CD14-positive monocyte (primary cell): ENCODE measurements around the gene SERPINI2. TPM values are rescaled to one million over a fixed set of nuclear protein-coding genes. Genes with fewer than 3 reads are reported as not detected.
A peak's percentile ranks its signal among the peaks of the same experiment; 100 is the strongest.

ENCODE experiments used
- DNase-seq, 3 donors: peaks; one replicate each; pipeline ENCODE4 v3.0.0-alpha.2; 2011 to 2022
- H2AFZ ChIP-seq: 2 replicates; pipeline ENCODE4 v1.6.0; 2012; ENCODE audit warnings: mild to moderate bottlenecking, low read depth, low read length, inconsistent platforms; ENCODE audit not compliant: insufficient read depth, poor library complexity, severe bottlenecking
- H3K27ac ChIP-seq, 2 donors: 1 replicate in 1 of 2; 2 replicates in 1 of 2; pipeline ENCODE4 v1.5.1; 2012 to 2013; ENCODE audit warnings: low read length in 2 of 2, control low read depth in 1 of 2, inconsistent platforms in 1 of 2, low read depth in 1 of 2, mild to moderate bottlenecking in 1 of 2
- H3K27me3 ChIP-seq, 2 donors: one replicate each; pipeline versions ENCODE4 v1.6.0 to v1.6.1; 2011 to 2013; ENCODE audit warnings: low read length in 2 of 2; ENCODE audit not compliant: control insufficient read depth in 2 of 2, insufficient read depth in 2 of 2
- H3K36me3 ChIP-seq, 2 donors: replicated peaks in 1 of 2; 1 replicate in 1 of 2; 2 replicates in 1 of 2; pipeline versions ENCODE4 v1.5.1 to v1.6.1; 2012 to 2013; ENCODE audit warnings: low read length in 2 of 2, control low read depth in 1 of 2, inconsistent platforms in 1 of 2, mild to moderate bottlenecking in 1 of 2; ENCODE audit not compliant: insufficient read depth in 2 of 2, control insufficient read depth in 1 of 2
- H3K4me1 ChIP-seq, 2 donors: 1 replicate in 1 of 2; 2 replicates in 1 of 2; pipeline versions ENCODE4 v1.5.1 to v1.6.1; 2012 to 2013; ENCODE audit warnings: low read length in 2 of 2, control low read depth in 1 of 2, inconsistent platforms in 1 of 2, mild to moderate bottlenecking in 1 of 2, moderate library complexity in 1 of 2; ENCODE audit not compliant: insufficient read depth in 2 of 2, control insufficient read depth in 1 of 2
- H3K4me2 ChIP-seq: replicated peaks from 2 replicates; pipeline ENCODE3; 2012; ENCODE audit warnings: low read length, moderate library complexity, mild to moderate bottlenecking; ENCODE audit not compliant: poor library complexity, severe bottlenecking; ENCODE audit errors: extremely low read depth
- H3K4me3 ChIP-seq, 3 experiments: fragments of 200-600 bp in 1 of 3; sonication (generic) in 1 of 3; replicated peaks in 1 of 3; 1 replicate in 2 of 3; 2 replicates in 1 of 3; pipeline ENCODE4 v1.5.1; 2011 to 2013; ENCODE audit warnings: low read length in 3 of 3, mild to moderate bottlenecking in 3 of 3, control low read depth in 2 of 3, low read depth in 2 of 3, inconsistent platforms in 1 of 3, moderate library complexity in 1 of 3
- H3K79me2 ChIP-seq: 2 replicates; pipeline ENCODE4 v1.6.0; 2012; ENCODE audit warnings: mild to moderate bottlenecking, control low read depth, inconsistent platforms, low read length, moderate library complexity; ENCODE audit not compliant: insufficient read depth
- H3K9ac ChIP-seq: 2 replicates; pipeline ENCODE4 v1.6.0; 2017; ENCODE audit warnings: low read length, mild to moderate bottlenecking; ENCODE audit not compliant: insufficient read depth, poor library complexity, severe bottlenecking
- H3K9me3 ChIP-seq, 2 donors: replicated peaks in 1 of 2; 1 replicate in 1 of 2; 2 replicates in 1 of 2; pipeline versions ENCODE4 v1.5.1 to v1.6.1; 2012 to 2013; ENCODE audit warnings: low read length in 2 of 2, control low read depth in 1 of 2; ENCODE audit not compliant: control insufficient read depth in 1 of 2, insufficient read depth in 1 of 2
- H4K20me1 ChIP-seq: 2 replicates; pipeline ENCODE4 v1.6.0; 2012; ENCODE audit warnings: mild to moderate bottlenecking, low read length, control low read depth, moderate library complexity; ENCODE audit not compliant: insufficient read depth
- H3K27ac Mint-ChIP-seq, 7 donors: one replicate each; pipeline ENCODE4 v1.8.0; 2020; ENCODE audit warnings: mild to moderate bottlenecking in 7 of 7, mixed read lengths in 7 of 7, moderate library complexity in 6 of 7, inconsistent platforms in 2 of 7
- H3K27me3 Mint-ChIP-seq, 3 donors: one replicate each; pipeline ENCODE4 v1.8.0; 2021 to 2022; ENCODE audit warnings: low read depth in 3 of 3, mild to moderate bottlenecking in 3 of 3, mixed read lengths in 3 of 3, moderate library complexity in 3 of 3, inconsistent platforms in 1 of 3
- H3K36me3 Mint-ChIP-seq, 2 donors: one replicate each; pipeline ENCODE4 v1.8.0; 2020; ENCODE audit warnings: mixed read lengths in 2 of 2, inconsistent platforms in 1 of 2, mild to moderate bottlenecking in 1 of 2
- H3K4me1 Mint-ChIP-seq: one replicate; pipeline ENCODE4 v1.8.0; 2020; ENCODE audit warnings: mild to moderate bottlenecking, mixed read lengths
- H3K4me3 Mint-ChIP-seq, 2 donors: one replicate each; pipeline ENCODE4 v1.8.0; 2020; ENCODE audit warnings: mild to moderate bottlenecking in 2 of 2, mixed read lengths in 2 of 2, moderate library complexity in 1 of 2
- H3K9me3 Mint-ChIP-seq, 7 donors: one replicate each; pipeline ENCODE4 v1.8.0; 2020 to 2022; ENCODE audit warnings: mixed read lengths in 7 of 7, mild to moderate bottlenecking in 6 of 7, moderate library complexity in 6 of 7, inconsistent platforms in 2 of 7
- CTCF ChIP-seq: fragments of 200-600 bp; IDR thresholded peaks from one replicate; pipeline ENCODE4 v1.8.0; 2022; ENCODE audit warnings: antibody characterized with exemption, mild to moderate bottlenecking
- WGBS: methylation state at CpG from one replicate; pipeline ENCODE4 v1.1.5; 2013; ENCODE audit warnings: missing lambda C conversion rate; ENCODE audit not compliant: insufficient coverage; 5-methylcytosine and 5-hydroxymethylcytosine counted together
- intact Hi-C, 2 donors: fragments of 100-400 bp; cut with micrococcal nuclease; formaldehyde crosslinking; loops; one replicate each; pipeline versions ENCODE4 v1.15.0 to v1.15.1; 2023
- polyA plus RNA-seq, 3 donors: library from polyadenylated mRNA; depleted of rRNA in 1 of 3; unstranded in 2 of 3; stranded (reverse) in 1 of 3; fragments of 300-500 nt in 2 of 3; fragments of >200 nt in 1 of 3; fragmentation: Illumina TruSeq in 2 of 3; gene quantifications; 1 replicate in 2 of 3; 2 replicates in 1 of 3; pipeline ENCODE4 v1.2.3, GENCODE V29; 2012 to 2021

Gene SERPINI2
- polyA plus RNA-seq, 3 donors, result 1.1 TPM; not detected in 2

GRCh38 chr3:167502401-167502800, 28.6 kb upstream of the SERPINI2 start:
- intact Hi-C loops, result no loop called here
- peak overlapping the region in 1 of 2 donors; percentile 30 for H3K27ac ChIP-seq
- H3K36me3 Mint-ChIP-seq, result peaks cover 6 to 19% of the 10 kb centered on the region in 2 donors

GRCh38 chr3:167501941-167502340, 28.1 kb upstream of the SERPINI2 start:
- H3K27me3 ChIP-seq, result no peaks in the 10 kb centered on the region

More at GRCh38 chr3:167502401-167502800, 28.6 kb upstream of the SERPINI2 start:
- peak overlapping the region; percentile 32 for H2AFZ ChIP-seq
- H3K9me3 Mint-ChIP-seq, result peaks cover 0 to 6% (median 3%) of the 10 kb centered on the region in 7 donors
- H3K79me2 ChIP-seq, result no peaks in the 10 kb centered on the region
- H3K27me3 Mint-ChIP-seq, result peaks cover 0 to 2% (median 0%) of the 10 kb centered on the region in 3 donors
- no peaks in the 10 kb centered on the region for H3K9me3 ChIP-seq
- H3K27ac Mint-ChIP-seq, result peak overlapping the region in 2 of 7 donors; percentile 66 to 76
- TF ChIP-seq CTCF, result no peak
- H3K4me3 ChIP-seq, result no peak overlapping the region
- H3K9ac ChIP-seq, result no peak overlapping the region
- peak; percentile 18 to 63 (median 51) for DNase-seq
- H3K4me1 Mint-ChIP-seq, result peaks cover 20% of the 10 kb centered on the region
- no peak overlapping the region for H3K4me2 ChIP-seq
- no peaks in the 10 kb centered on the region for H3K27me3 ChIP-seq
- H4K20me1 ChIP-seq, result no peaks in the 10 kb centered on the region
- H3K4me3 Mint-ChIP-seq, result peak overlapping the region in 1 of 2 donors; percentile 44
- WGBS, result 100% methylated on average over 2 of the region's 2 CpGs
- H3K36me3 ChIP-seq, result no peaks in the 10 kb centered on the region
- peaks cover 14 to 16% of the 10 kb centered on the region in 2 donors for H3K4me1 ChIP-seq

More at GRCh38 chr3:167501941-167502340, 28.1 kb upstream of the SERPINI2 start:
- no peaks in the 10 kb centered on the region for H3K36me3 ChIP-seq
- intact Hi-C loops, result no loop called here
- peaks cover 6 to 19% of the 10 kb centered on the region in 2 donors for H3K36me3 Mint-ChIP-seq
- no peaks in the 10 kb centered on the region for H3K9me3 ChIP-seq
- H3K4me3 Mint-ChIP-seq, result no peak overlapping the region
- H3K9me3 Mint-ChIP-seq, result peaks cover 0 to 6% (median 3%) of the 10 kb centered on the region in 7 donors
- no peak overlapping the region for H3K9ac ChIP-seq
- no peak for DNase-seq
- no peak for TF ChIP-seq CTCF
- H3K4me3 ChIP-seq, result no peak overlapping the region
- H3K4me1 ChIP-seq, result peaks cover 14 to 16% of the 10 kb centered on the region in 2 donors
- peaks cover 20% of the 10 kb centered on the region for H3K4me1 Mint-ChIP-seq
- H3K4me2 ChIP-seq, result no peak overlapping the region
- peak overlapping the region in 1 of 7 donors; percentile 66 for H3K27ac Mint-ChIP-seq
- WGBS, result 17% methylated on average over 1 of the region's 3 CpGs
- no peak overlapping the region for H2AFZ ChIP-seq
- no peaks in the 10 kb centered on the region for H3K79me2 ChIP-seq
- peak overlapping the region in 1 of 2 donors; percentile 30 for H3K27ac ChIP-seq
- no peaks in the 10 kb centered on the region for H4K20me1 ChIP-seq
- peaks cover 0 to 2% (median 0%) of the 10 kb centered on the region in 3 donors for H3K27me3 Mint-ChIP-seq
